Measurements from ENCODE around the gene METTL26. TPM values are rescaled to one million over a fixed set of nuclear protein-coding genes. Genes with fewer than 3 reads are reported as not detected.

METTL26 gene
- total and polyA plus RNA-seq, 9 of the 15 experiments (the other 6 are each of a cell fraction or from before 2014, with no cell fraction given): 7.3 to 262 (median 80.9) TPM

GRCh38 chr16:681746-682427 lies 45.8 kb upstream of the METTL26 start (continued):
- TF ChIP-seq TOE1 (IDR thresholded peaks at IDR 0.05; ENCODE audit: borderline replicate concordance): no peak
- TF ChIP-seq TOE1 (CRISPR knock-in tag; IDR thresholded peaks at IDR 0.05; ENCODE audit: borderline replicate concordance, low read depth): no peak
- no peak for TF ChIP-seq GATAD2A (IDR thresholded peaks at IDR 0.05)
- no peak for TF ChIP-seq TARDBP (IDR thresholded peaks at IDR 0.05)
- no peak for TF ChIP-seq MECOM (CRISPR knock-in tag; IDR thresholded peaks at IDR 0.05)
- peak; percentile 88 to 93 for TF ChIP-seq E2F6 (IDR thresholded peaks at IDR 0.05; ENCODE audit: borderline replicate concordance in 1 of 2, extremely low read depth in 1 of 2, insufficient read depth in 1 of 2, insufficient read length in 1 of 2, low read depth in 1 of 2, low read length in 1 of 2, poor library complexity in 1 of 2, severe bottlenecking in 1 of 2)
- no peak for TF ChIP-seq ARHGAP35 (IDR thresholded peaks at IDR 0.05; ENCODE audit: partially characterized antibody)
- no peak for TF ChIP-seq CSDE1 (IDR thresholded peaks at IDR 0.05)
- TF ChIP-seq MXI1 (IDR thresholded peaks at IDR 0.05; ENCODE audit: low read depth, low read length): no peak
- no peak for TF ChIP-seq EZH2 (IDR thresholded peaks at IDR 0.05; ENCODE audit: borderline replicate concordance, low read depth, low read length)
- TF ChIP-seq KAT7 (CRISPR knock-in tag; IDR thresholded peaks at IDR 0.05; ENCODE audit: borderline replicate concordance): no peak
- TF ChIP-seq NFXL1 (CRISPR knock-in tag; IDR thresholded peaks at IDR 0.05): no peak
- no peak for TF ChIP-seq TRIM28 (IDR thresholded peaks at IDR 0.05)
- TF ChIP-seq MAX (CRISPR knock-in tag; IDR thresholded peaks at IDR 0.05): peak; percentile 93
- peak; percentile 49; the same call in 1 of the 2 replicates for TF ChIP-seq ZNF740 (CRISPR knock-in tag; IDR thresholded peaks at IDR 0.05)
- no peak for TF ChIP-seq ZNF740 (tag; IDR thresholded peaks at IDR 0.05)
- no peak for TF ChIP-seq KAT2B (IDR thresholded peaks at IDR 0.05; ENCODE audit: low read depth, low read length)
- TF ChIP-seq FOXP1 (CRISPR knock-in tag; IDR thresholded peaks at IDR 0.05): peak; percentile 42
- TF ChIP-seq TAF1 (IDR thresholded peaks at IDR 0.05; ENCODE audit: control insufficient read depth, extremely low read depth, insufficient read depth, low read length, severe bottlenecking): no peak
- TF ChIP-seq JUND (IDR thresholded peaks at IDR 0.05; ENCODE audit: borderline replicate concordance, low read depth, low read length): no peak
- no peak for TF ChIP-seq JUND (tag; IDR thresholded peaks at IDR 0.05; ENCODE audit: borderline replicate concordance, low read depth, low read length)
- TF ChIP-seq MYNN (IDR thresholded peaks at IDR 0.05): peak; percentile 3; the same call in 1 of the 2 replicates
- no peak for TF ChIP-seq MYNN (CRISPR knock-in tag; IDR thresholded peaks at IDR 0.05)
- no peak for TF ChIP-seq TBP (optimal IDR thresholded peaks at IDR 0.05; ENCODE audit: low read depth, low read length)
- no peak for TF ChIP-seq RBM15 (IDR thresholded peaks at IDR 0.05; ENCODE audit: insufficient read depth, low read length)
- TF ChIP-seq MTA1 (IDR thresholded peaks at IDR 0.05; ENCODE audit: borderline replicate concordance): no peak
- no peak for TF ChIP-seq E2F1 (CRISPR knock-in tag; IDR thresholded peaks at IDR 0.05)
